ENCODE data around the gene KCNJ5. TPM values are rescaled to one million over a fixed set of nuclear protein-coding genes. Genes with fewer than 3 reads are reported as not detected.

The KCNJ5 gene
- total RNA-seq, 1 experiment from 2014 or later = 0.17 TPM

DNA sequence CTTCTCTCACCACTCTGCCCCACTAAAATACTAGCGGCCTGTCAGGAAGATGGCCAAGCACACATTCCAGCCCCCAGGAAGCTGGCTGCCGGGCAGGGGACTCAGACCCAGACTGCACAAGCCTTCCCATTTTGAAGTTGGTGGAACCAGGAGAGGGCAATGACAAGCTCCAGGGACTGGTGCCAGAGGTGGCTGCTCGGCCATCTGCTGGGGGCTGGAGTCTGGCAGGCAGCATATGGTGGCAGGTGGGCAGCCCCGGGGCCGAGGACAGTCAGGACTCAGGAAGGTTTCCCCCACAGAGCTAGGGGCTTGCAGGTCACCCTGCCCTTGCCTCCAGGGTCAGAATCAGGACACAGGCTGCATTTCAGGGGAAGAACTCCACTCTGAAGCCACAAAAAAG is 22.6 kb downstream of the KCNJ5 start:
- H3K4me1 ChIP-seq (ENCODE audit: control insufficient read depth in 1 of 2, insufficient read depth in 2 of 2, low read length in 2 of 2) = peaks cover 5 to 6% of the 10 kb centered on the region in 2 experiments; a peak in 3 of 4 replicates
- no peaks in the 10 kb centered on the region for H3K27me3 ChIP-seq (ENCODE audit: insufficient read depth, low read length)
- intact Hi-C loops (cut with micrococcal nuclease) = no loop called here
- no peaks in the 10 kb centered on the region for H4K20me1 ChIP-seq (ENCODE audit: insufficient read depth)
- no peak overlapping the region for H2AFZ ChIP-seq (ENCODE audit: low read depth, low read length, poor library complexity, severe bottlenecking)
- H3K27ac ChIP-seq (ENCODE audit: low read depth, low read length) = no peak overlapping the region
- no peak overlapping the region for H3K9ac ChIP-seq (ENCODE audit: low read length)
- ChIA-PET RAD21 (ENCODE audit: low non-redundant PET in 1 of 2, low total read pairs in 2 of 2, uncharacterized antibody in 2 of 2, unreplicated experiment in 2 of 2) (no interaction called here), CTCF (no interaction called here), POLR2A (no interaction called here)
- ATAC-seq (no peak), DNase-seq (ENCODE audit: low read depth, low spot score) (no peak)
- H3K36me3 ChIP-seq (ENCODE audit: control insufficient read depth in 1 of 2, insufficient read depth in 2 of 2, low read length in 2 of 2) = no peaks in the 10 kb centered on the region
- no peaks in the 10 kb centered on the region for H3K9me3 ChIP-seq (ENCODE audit: control insufficient read depth in 1 of 2, insufficient read depth in 1 of 2, low read depth in 1 of 2, low read length in 2 of 2)
- no peaks in the 10 kb centered on the region for H3K79me2 ChIP-seq (ENCODE audit: insufficient read depth, low read length)
- H3K4me3 ChIP-seq (replicated peaks in 1 of 2; ENCODE audit: low read depth in 1 of 2, low read length in 2 of 2) = no peak overlapping the region
- no TSS peak for BruUV-seq (replicated peaks)
- H3K4me2 ChIP-seq (ENCODE audit: low read length) = no peak overlapping the region
- no peaks in the 10 kb centered on the region for H3K9me2 ChIP-seq (ENCODE audit: insufficient read depth)
- no peak for TF ChIP-seq RAD21 (IDR thresholded peaks at IDR 0.05; ENCODE audit: low read depth)
- no peak for TF ChIP-seq YY1 (IDR thresholded peaks at IDR 0.05; ENCODE audit: extremely low read depth, insufficient replicate concordance, low read depth, low read length)
- TF ChIP-seq CEBPB (IDR thresholded peaks at IDR 0.05; ENCODE audit: low read depth) = no peak
- TF ChIP-seq POLR2A (IDR thresholded peaks at IDR 0.05; ENCODE audit: borderline replicate concordance, extremely low read depth, insufficient read depth, insufficient read length) = no peak
- no peak for TF ChIP-seq ATF3 (IDR thresholded peaks at IDR 0.05)
- no peak for TF ChIP-seq TCF7L2 (IDR thresholded peaks at IDR 0.05; ENCODE audit: borderline replicate concordance, extremely low read depth, insufficient read depth, insufficient read length)
- no peak for TF ChIP-seq EZH2phosphoT487 (IDR thresholded peaks at IDR 0.05; ENCODE audit: borderline replicate concordance)
- TF ChIP-seq EZH2 (IDR thresholded peaks at IDR 0.05) = no peak
- TF ChIP-seq ZFX (IDR thresholded peaks at IDR 0.05) = no peak
- TF ChIP-seq ZBTB33 (IDR thresholded peaks at IDR 0.05; ENCODE audit: extremely low read depth, insufficient replicate concordance, low read length) = no peak
